ENCODE data around the gene HERC2. TPM values are rescaled to one million over a fixed set of nuclear protein-coding genes. Genes with fewer than 3 reads are reported as not detected.

The HERC2 gene
- total and polyA plus RNA-seq, 2 of the 8 experiments (the other 6 are each of a cell fraction or from before 2014, with no cell fraction given), result 83.0 to 88.7 TPM

DNA sequence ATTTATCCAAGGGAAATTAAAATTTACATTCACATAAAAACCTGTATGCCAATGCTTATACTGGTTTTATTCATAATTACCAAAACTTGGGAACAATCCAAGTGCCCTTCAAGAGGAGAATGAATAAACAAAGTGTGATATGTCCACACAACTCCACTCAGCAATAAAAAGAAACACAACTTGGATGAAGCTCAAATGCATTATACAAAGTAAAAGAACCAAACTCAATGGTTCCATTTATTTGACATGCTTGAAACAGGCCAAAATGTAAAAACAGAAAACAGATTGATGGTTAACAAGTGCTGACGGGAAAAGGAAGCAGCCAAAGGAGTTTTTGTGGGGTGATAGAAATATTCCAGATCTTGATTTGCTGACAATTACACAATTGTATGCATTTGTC lies 246.4 kb downstream of the HERC2 start (continued):
- TF ChIP-seq, protein P1, sequence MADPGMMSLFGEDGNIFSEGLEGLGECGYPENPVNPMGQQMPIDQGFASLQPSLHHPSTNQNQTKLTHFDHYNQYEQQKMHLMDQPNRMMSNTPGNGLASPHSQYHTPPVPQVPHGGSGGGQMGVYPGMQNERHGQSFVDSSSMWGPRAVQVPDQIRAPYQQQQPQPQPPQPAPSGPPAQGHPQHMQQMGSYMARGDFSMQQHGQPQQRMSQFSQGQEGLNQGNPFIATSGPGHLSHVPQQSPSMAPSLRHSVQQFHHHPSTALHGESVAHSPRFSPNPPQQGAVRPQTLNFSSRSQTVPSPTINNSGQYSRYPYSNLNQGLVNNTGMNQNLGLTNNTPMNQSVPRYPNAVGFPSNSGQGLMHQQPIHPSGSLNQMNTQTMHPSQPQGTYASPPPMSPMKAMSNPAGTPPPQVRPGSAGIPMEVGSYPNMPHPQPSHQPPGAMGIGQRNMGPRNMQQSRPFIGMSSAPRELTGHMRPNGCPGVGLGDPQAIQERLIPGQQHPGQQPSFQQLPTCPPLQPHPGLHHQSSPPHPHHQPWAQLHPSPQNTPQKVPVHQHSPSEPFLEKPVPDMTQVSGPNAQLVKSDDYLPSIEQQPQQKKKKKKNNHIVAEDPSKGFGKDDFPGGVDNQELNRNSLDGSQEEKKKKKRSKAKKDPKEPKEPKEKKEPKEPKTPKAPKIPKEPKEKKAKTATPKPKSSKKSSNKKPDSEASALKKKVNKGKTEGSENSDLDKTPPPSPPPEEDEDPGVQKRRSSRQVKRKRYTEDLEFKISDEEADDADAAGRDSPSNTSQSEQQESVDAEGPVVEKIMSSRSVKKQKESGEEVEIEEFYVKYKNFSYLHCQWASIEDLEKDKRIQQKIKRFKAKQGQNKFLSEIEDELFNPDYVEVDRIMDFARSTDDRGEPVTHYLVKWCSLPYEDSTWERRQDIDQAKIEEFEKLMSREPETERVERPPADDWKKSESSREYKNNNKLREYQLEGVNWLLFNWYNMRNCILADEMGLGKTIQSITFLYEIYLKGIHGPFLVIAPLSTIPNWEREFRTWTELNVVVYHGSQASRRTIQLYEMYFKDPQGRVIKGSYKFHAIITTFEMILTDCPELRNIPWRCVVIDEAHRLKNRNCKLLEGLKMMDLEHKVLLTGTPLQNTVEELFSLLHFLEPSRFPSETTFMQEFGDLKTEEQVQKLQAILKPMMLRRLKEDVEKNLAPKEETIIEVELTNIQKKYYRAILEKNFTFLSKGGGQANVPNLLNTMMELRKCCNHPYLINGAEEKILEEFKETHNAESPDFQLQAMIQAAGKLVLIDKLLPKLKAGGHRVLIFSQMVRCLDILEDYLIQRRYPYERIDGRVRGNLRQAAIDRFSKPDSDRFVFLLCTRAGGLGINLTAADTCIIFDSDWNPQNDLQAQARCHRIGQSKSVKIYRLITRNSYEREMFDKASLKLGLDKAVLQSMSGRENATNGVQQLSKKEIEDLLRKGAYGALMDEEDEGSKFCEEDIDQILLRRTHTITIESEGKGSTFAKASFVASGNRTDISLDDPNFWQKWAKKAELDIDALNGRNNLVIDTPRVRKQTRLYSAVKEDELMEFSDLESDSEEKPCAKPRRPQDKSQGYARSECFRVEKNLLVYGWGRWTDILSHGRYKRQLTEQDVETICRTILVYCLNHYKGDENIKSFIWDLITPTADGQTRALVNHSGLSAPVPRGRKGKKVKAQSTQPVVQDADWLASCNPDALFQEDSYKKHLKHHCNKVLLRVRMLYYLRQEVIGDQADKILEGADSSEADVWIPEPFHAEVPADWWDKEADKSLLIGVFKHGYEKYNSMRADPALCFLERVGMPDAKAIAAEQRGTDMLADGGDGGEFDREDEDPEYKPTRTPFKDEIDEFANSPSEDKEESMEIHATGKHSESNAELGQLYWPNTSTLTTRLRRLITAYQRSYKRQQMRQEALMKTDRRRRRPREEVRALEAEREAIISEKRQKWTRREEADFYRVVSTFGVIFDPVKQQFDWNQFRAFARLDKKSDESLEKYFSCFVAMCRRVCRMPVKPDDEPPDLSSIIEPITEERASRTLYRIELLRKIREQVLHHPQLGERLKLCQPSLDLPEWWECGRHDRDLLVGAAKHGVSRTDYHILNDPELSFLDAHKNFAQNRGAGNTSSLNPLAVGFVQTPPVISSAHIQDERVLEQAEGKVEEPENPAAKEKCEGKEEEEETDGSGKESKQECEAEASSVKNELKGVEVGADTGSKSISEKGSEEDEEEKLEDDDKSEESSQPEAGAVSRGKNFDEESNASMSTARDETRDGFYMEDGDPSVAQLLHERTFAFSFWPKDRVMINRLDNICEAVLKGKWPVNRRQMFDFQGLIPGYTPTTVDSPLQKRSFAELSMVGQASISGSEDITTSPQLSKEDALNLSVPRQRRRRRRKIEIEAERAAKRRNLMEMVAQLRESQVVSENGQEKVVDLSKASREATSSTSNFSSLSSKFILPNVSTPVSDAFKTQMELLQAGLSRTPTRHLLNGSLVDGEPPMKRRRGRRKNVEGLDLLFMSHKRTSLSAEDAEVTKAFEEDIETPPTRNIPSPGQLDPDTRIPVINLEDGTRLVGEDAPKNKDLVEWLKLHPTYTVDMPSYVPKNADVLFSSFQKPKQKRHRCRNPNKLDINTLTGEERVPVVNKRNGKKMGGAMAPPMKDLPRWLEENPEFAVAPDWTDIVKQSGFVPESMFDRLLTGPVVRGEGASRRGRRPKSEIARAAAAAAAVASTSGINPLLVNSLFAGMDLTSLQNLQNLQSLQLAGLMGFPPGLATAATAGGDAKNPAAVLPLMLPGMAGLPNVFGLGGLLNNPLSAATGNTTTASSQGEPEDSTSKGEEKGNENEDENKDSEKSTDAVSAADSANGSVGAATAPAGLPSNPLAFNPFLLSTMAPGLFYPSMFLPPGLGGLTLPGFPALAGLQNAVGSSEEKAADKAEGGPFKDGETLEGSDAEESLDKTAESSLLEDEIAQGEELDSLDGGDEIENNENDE (IDR thresholded peaks at IDR 0.05; ENCODE audit: insufficient replicate concordance, low read length), result no peak
- no peak for TF ChIP-seq GTF2F1 (IDR thresholded peaks at IDR 0.05; ENCODE audit: borderline replicate concordance, low read depth, low read length)
- TF ChIP-seq, protein P2, sequence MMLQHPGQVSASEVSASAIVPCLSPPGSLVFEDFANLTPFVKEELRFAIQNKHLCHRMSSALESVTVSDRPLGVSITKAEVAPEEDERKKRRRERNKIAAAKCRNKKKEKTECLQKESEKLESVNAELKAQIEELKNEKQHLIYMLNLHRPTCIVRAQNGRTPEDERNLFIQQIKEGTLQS (IDR thresholded peaks at IDR 0.05; ENCODE audit: insufficient read depth, low read depth, low read length), result no peak
- TF ChIP-seq SP4 (IDR thresholded peaks at IDR 0.05; ENCODE audit: low read length), result no peak
- no peak for TF ChIP-seq GABPA (IDR thresholded peaks at IDR 0.05; ENCODE audit: borderline replicate concordance, insufficient read depth, low read length)
- no peak for TF ChIP-seq POU5F1 (IDR thresholded peaks at IDR 0.05; ENCODE audit: low read depth, low read length)
